GM18502 (cell line): ENCODE results near the gene ANXA6.
"Not testable (repeated sequence)": the region's sequence is repeated elsewhere in the genome, so short reads cannot be mapped to it uniquely, and the experiment has no call there.

Experiments used
- ATAC-seq: cut with Tn5 transposase; IDR thresholded peaks from one replicate; pipeline ENCODE4 v1.9.1; 2021; ENCODE audit warnings: mild to moderate bottlenecking; ENCODE audit not compliant: unreplicated experiment, poor library complexity

The ANXA6 gene

DNA sequence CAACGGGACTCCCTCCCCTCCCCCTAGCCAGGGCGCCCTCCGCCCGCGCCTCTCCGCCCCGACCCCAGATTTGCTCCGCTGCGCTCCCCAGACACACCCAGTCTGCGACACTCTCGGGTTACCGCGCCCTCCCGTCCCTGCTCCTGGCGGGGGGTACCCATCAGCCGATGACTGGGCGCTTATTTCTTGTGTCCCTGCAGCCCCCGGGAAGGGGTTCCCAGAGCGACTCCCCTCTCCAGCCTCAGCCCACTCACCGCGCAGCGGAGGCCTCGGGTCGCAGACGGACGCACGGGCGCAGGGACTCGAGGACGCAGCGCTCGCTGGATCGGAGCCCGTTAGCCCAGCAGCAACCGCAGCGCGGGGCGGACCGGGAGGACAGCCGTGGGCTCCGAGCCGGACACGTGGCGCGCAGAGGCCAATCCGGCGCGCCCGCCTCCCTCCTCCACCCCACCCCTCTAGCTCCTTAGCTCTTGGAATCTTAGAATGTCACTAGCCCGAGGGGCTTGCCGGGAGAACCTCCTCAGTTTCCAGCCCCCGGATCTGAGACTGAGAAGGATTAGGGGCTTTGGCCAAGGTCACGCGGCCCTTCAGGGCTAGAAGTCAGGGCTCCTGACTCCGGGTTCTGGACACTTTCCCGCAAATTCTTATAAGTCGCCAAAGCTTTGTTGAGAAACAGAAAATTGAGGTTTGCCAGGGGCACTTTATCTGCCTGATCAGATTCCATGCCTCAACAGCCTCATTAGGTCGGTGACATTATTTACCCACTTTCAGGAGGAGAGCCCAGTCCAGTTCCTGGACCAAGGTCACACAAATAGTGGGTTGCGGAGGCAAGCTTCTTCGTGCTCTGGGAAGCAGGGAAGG is at the start of gene ANXA6:
ANXA6 (minus strand) TSS at position 354 of the 861 bp plus-strand sequence. CDS start 9,878 bp downstream, outside the sequence.
- peak; percentile 44 for ATAC-seq

DNA sequence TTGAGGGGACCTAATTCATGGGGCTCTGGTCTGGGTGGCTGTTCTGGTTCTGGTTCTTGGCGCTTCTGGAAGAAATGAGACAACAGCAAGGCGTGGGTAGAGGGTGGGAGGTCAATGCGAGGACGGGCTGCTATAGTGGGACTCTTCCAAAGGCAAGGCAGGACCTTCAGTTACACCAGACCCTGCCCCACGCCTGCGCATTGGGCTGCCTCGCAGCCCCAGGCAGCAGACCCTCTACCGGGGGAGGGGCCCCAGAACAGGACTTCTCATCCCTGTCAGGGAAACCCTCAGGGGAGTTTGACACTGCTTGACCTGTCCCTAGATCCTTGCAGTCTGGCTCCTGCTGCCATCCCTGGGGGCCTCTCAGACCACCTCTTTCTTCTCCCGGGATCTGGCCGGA is 47.8 kb upstream of the ANXA6 start:
- no peak for ATAC-seq

DNA sequence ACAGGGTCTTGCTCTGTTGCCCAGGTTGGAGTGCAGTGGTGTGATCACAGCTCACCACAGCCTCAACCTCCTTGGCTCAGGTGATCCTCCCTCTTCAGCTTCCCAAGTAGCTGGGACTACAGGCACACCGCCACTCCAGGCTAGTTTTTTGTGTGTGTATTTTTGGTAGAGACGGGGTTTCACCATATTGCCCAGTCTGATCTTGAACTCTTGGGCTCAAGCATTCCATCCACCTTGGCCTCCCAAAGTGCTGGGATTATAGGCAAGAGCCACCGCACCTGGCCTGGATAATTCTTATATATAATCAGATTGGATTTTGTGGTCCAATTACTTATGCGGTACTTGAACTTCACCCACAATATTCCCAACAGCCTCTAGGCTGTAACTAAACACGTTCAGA is 46.5 kb upstream of the ANXA6 start:
- ATAC-seq: no peak

DNA sequence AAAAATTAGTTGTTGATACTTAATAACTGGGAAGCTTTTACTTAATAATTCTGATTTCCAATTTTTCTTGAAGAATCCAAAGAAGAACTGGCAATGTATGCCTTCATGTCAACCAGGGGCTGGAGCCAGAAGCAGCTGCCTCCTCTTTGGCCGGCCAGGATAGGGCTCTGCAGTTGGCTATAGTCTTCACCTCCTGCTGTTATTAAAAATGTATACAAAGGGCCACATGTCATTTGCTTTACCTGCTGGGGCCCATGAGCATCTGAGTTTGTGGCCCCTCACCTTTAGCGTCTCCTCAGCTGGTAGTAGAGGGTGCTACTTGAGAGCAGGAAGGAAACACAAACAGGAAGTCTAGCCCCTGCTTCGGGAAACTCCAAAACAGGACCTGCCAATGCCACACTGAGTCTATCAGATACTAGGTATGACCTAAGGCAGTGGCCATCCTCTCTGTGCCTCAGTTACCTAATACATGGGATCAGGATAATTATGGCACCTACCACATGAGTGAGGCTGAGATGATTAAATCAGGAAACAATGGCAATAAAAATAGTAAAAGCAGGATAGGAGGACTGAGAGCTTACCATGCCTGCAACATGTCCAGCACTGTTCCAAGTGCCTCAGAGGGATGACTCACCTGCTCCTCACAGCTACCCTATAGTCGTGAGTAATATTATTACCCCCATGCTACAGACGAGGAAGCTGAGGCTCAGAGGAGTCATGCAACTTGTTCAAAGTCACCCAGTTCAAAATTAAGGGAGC is 45.0 kb upstream of the ANXA6 start:
- no peak for ATAC-seq

DNA sequence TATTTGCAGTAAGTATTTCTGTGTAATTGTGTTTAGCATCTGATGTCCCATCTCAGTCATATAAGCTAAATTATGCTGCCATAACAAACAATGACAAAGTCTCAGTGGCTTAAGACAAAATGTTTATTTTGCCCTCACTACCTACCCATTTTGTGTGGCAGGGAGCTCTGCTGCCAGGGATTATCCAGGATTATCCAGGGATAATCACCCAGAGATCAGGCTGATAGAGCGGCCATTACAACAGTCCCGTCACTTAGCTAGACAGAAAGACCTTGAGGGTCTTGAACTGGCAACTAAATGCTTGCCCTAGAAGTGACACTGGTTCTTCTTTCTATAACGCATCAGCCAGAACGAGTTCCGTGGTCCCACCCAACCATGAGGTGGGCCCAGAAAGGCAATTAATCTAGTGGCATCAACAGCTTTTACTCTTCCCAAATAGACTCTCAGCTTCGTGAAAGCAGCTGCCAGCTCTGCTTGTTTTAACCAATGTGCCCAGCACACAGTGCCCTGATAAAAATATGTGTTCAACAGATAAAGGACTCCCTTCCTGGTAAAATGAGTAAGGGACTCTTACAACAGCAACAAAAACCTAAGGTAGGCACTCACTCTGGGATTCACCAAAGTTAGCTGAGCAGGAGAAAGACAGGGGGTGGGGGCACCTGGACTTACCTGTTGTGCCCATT is 43.5 kb upstream of the ANXA6 start:
- no peak for ATAC-seq

DNA sequence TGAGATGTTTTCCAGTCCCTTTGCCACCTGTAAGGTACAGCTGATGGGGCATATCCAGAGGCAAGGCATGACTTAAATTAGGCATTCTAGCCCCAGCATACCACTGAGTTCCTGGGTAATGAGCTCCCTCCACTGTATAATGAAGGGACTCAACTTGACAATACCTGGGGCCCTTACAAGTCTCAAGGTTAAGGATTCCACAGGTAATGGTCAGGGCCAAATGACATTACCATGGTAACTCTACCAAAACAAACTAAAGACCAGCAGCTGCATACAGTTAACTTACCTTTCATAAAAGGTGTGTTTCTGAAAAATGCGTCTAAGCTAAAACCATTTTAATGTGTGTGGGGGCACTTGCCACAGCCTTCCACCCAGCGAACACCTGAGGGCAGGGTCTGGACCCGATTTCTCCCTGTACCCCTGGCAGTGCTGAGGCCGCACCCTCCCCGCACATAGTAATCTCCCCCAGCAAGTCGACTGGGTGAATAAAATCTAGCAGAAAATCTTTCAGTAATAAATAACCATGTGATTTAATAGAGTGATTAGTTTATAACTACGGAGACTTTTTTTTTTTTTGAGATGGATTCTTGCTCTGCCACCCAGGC is 42.1 kb upstream of the ANXA6 start:
- no peak for ATAC-seq

DNA sequence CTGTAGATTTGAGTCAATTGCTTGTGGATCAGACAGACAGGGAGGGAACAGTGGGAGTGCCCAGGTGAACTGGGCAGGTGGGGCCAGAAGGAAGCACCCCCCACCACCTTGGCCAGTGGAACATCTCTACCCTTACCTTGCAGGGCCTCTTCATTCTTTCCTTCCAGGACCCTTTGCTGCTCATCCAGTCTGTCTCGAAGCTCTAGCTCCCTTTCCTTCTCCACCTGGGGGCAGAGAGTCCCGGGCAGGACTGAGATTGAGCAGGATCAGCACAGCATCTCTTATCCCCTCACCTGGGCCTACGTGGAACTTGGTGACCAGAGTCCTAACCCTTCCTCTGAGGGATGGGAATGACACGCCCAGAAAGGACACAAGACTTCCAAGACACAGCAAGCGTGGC is 41.3 kb upstream of the ANXA6 start:
- ATAC-seq: no peak

DNA sequence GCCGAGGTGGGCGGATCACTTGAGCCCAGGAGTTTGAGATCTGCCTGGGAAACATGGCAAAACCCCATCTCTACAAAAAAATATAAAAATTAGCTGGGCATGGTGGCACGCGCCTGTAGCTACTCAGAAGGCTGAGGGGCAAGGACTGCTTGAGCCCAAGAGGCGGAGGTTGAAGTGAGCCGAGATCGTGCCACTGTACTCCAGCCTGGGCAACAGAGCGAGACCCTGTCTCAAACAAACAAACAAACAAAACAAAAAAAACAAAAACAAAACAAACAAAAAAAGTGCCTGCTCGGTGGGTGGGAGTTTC is 39.7 kb upstream of the ANXA6 start:
- not testable (repeated sequence) for ATAC-seq

DNA sequence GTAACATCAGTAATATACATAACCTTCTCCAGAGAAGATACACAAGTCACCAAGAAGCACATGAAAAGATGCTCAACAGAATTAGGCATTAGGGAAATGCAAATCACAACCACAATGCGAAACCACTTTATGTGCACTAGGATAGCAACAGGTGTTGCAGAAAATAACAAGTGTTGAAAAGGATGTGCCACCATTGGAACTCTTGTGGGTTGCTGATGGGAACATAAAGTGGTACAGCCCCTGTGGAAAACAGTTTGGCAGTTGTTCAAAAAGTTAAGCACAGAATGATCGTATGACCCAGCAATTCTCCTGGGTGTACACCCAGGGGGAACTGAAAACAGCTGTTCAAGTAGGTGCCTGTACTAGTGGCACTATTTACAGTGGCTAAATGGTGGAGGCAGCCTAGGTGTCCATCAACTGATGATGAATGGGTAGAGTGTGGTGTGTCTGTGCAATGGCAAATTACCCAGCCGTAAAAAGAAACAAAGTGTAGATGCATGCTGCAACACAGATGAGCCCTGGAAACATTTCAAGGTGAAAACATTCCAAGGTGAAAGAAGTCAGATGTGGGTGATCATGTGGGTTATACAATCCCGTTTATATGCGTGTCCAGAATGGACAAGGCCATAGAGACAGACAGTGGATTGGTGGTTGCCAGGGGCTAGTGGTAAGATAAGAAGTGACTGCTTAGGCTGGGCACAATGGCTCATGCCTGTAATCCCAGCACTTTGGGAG is 39.1 kb upstream of the ANXA6 start:
- ATAC-seq: peak; percentile 94

DNA sequence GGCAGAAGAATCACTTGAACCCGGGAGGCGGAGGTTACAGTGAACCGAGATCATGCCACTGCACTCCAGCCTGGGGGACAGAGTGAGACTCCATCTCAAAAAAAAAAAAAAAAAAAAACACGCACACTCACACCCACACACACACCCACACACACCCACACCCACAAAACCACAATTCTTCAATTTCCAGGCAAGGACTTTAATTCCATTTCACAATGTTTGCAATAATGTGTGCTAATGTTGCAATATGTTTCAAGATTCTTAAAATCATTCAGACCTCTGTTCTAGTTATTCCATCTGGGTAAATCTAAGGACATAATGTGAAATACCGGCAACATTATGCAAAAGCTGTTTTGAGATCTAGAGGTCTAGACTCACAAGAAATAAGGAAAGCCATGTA is 38.0 kb upstream of the ANXA6 start:
- no peak for ATAC-seq

DNA sequence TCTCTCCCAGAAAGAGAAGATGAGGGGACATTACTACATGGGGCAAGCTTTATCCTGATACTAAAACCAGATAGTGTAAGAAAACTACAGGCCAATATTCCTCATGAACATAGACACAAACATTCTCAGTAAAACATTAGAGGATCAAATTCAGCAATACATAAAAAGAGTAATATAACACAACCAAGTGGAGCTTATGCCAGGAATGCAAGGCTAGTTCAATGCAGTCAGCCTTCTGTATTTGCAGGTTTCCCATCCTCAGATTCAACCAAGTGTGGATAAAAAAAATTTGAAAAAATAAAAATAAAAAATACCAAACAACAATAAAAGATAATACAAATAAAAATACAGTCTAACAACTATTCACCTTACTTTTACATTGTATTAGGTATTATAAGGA is 35.0 kb upstream of the ANXA6 start:
- no peak for ATAC-seq

DNA sequence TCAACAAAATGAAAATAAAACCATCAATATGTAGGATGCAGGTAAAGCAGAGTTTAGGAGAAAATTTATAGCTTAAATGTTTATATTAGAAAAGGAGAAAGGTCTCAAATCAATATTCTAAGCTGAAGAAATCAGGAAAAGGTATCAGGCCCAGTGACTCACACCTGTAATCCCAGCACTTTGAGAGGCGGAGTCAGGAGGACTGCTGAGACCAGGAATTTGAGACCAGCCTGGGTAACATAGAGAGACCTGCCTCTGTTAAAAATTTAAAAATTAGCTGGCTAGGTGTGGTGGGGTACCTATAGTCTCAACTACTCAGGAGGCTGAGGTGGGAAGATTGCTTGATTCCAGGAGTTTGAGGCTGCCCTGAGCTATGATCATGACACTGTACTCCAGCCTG is 34.1 kb upstream of the ANXA6 start:
- ATAC-seq: no peak

DNA sequence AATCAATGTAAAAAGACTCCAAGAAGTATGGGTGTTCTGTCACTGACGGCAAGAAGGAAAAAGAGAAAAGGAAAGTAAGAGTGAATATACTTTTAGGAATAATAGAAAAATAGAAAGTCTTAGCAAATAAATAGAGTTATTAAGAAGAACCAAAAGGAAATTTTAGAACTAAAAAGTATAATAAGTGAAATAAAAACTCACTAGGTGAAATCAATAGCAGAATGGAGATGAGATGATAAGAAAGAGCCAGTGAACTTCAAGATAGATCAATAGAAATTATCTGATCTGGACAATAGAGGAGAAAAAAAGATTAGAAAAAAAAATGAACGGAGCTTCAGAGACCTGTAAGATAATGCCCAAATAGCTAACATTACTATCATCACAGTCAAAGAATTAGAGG is 31.6 kb upstream of the ANXA6 start:
- ATAC-seq: no peak

DNA sequence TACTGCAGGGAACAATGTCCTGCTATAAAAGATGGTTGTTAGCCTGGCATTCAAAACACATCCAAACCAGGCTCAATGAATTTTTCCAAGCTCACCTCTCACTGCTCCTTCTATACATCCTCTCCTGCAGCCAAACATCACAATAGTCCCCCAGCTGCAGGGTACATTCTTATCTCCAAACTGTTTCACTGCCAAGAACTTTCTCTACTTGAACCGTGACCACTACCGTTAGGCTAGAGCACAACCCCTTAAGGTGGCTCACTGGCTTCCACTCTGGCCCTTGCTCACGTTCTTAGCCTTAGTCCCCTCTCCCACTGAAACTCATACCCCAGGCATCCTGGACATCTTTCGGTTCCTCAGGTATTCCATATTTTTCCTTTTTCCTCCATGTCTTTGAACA is 29.0 kb upstream of the ANXA6 start:
- no peak for ATAC-seq

DNA sequence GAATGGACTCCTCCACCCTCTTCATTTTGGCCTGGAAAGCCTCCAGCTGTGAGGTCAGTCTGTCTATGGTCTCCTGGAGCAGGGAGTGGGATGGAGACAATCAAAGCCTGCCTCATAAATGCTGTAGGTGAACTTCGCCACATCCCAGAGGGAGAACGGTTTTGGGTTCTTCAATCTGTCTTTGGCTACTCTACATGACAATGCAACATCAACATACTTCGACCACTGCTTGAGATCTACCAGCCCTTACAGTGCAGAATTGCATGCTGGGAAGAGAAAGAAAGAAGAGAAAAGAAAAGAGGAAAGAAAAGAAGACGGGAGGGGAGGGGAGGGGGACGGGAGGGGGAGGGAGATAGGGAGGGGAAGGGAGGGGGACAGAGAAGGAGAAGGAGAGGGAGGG is 28.5 kb upstream of the ANXA6 start:
- ATAC-seq: no peak

DNA sequence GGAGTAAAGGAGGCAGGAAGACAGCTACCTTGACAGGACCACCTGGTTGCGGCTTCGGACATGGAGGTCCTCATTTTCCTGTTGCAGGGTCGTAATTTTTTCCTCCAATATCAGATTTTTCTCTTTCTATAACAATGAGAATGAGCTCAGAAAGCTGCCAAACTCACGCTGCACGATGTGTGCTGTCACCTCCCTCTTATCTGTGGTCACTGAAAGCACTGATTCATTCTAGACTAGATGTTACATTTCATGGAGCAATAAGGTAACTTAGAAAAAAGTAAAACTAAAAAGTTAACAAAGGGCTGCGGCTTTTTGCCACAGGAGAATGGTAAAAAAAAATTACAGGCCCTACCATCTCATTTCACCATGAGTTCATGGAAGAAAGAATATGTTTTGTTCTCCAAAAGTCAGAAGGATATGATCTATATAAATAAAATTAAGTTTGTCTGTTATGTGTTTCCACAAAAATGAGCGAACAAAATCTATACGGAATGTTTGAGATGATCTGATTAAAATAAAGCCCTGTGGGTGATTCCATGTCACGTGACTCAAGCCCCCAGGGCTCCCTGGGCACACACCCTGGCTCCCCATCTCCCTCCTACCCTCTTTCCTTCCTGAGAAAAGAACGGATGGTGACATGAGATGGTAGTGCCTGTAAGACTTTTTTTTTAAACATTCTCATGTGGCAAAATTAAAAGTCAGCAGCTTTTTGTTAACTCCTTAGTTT is 26.9 kb upstream of the ANXA6 start:
- no peak for ATAC-seq

DNA sequence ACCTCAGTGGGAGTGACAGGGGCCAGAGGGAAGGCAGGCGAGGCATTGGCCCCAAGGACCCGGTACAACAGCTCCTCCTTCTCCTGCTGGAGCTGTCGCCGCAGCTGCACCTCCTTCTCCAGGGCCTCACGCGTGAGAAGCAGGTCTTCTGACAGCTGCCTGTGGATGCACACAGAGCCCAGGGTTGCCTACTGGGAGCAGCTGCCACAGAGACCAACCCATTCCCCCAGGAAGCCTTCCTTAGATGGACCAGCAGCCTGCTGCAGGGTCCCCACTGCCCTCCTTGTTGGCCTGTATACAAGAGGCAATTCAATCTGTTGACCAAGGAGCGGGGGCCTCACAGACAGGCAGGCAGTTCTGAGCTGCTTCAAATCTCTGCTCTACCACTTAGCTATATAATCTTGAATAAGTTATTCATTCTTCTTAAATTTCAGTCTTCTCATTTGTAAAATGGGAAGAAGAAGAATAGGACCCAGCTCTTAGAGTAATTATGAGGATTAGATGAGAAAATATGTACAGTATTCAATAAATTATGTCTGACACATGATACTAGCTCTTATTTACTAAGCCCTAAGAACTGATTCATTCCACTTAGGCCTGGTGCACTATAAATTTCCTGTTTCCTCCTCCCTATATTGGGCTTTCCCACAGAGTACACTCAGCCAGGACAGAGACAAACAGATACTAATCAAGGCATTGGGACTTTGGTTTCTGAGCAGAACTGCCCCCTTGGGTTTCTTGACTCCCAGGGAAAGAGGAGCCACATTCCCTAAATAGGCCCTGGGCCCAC is 26.1 kb upstream of the ANXA6 start:
- ATAC-seq: no peak

DNA sequence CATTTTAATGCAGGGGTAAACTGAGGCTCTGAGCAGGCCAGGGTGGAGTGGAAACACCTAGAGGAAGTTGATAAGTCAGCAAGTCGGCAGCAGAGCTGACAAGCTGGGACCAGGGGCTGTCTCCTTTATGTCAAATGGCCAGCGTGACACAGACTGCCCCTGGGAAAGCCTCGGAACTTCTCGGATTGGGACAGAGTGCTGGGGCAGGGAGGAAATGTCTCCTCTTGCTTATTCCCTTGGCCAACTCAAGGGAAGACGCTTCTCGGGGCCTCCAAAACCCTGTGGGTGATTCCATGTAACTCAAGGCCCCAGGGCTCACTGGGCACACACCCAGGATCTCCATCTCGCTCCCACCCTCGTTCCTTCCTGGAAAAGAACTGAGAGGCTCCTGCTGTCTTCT is 25.4 kb upstream of the ANXA6 start:
- no peak for ATAC-seq

DNA sequence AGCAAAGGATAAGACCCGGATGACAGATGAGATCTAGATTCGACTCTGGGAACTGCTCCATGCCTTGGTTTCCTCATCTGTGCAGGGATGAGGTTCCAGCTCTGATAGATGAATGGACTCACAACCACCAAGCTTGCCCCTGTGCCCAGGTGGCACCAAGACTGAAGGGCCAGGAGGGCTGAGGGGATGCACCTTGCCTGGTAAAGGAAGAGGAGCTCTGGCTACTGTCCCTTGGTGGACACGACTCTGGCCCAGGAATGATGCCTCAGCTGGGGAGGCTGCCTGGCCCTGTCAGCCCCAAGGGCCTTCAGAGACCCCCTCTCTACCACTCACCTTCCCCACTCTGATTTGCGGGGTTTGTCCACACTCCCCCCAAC is 24.9 kb upstream of the ANXA6 start:
- ATAC-seq: no peak
